GM21515 (cell line): ENCODE data around the gene MRPL49.
"Not testable (repeated sequence)": the region's sequence is repeated elsewhere in the genome, so short reads cannot be mapped to it uniquely, and the experiment has no call there.

Source experiments
- ATAC-seq: cut with Tn5 transposase; IDR thresholded peaks from one replicate; pipeline ENCODE4 v1.9.1; 2021; ENCODE audit not compliant: unreplicated experiment

The MRPL49 gene

DNA sequence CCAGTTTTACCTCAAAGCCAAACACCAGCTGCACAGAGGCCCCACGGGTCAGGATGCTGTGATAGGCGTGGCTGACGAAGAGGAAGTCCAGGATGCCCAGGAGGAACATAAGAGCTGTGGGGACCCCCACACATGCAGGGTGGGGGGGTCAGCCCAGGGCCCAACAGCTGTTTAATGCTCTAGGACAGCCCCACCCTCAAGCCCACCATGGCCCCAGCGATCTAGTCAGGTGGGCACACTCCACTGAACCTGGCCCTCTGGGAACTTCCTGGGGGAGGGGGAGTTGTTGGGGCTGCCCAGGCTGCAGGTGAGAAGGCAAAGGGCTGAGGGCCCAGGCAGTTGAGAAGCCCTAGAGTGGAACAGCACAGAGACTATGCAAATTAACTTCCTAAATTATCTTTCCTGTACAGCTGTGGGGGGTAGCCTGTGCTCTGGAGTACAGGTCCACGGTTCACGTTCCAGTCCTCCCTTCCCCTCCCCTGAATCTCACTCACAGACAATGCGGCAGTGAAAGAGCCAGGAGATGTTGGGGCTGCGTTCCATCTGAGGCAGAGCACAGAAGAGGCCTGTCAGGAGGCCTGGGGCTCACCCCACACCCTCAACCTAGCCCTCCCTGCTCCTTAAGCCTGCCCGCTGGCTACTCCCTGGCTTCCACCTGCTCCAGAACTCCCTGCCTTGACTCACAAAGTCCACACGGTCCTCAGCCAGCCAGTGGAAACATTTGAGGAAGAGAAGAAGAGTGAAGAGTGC is 10.3 kb downstream of the MRPL49 start:
- ATAC-seq: peak; percentile 26

DNA sequence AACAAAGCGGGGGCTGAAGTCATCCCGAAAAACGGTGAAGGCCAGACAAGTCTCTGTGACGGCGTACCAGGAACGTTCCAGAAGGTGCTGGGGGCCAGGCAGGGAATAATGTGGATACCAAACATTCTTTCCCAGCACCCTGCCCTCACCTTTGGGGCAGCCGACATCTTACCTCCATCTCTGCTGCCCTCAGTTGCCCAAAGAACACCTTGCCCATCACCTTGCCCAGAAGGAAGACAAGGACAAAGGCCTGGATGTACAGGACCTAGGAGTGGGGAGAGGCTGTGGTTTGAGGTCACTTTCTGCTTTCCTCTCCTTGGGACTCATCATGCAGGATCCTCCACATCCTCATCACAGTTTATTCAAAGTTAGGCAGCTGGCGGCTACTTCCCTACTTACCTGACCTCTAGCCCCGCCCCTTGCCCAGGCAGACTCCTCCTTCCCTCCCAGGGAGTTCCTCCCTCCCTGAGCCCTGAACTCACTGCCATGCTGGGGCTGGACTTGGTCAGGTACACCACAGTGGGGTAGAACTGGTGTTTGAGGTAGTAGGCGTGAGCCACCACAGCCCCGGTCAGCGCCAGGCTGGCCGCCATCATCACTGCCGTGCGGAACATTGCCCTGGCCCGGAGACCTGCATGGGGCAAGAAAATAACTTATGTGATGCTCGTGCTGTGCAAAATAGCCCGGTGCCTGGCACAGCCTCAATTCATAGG is 11.0 kb downstream of the MRPL49 start:
- no peak for ATAC-seq

DNA sequence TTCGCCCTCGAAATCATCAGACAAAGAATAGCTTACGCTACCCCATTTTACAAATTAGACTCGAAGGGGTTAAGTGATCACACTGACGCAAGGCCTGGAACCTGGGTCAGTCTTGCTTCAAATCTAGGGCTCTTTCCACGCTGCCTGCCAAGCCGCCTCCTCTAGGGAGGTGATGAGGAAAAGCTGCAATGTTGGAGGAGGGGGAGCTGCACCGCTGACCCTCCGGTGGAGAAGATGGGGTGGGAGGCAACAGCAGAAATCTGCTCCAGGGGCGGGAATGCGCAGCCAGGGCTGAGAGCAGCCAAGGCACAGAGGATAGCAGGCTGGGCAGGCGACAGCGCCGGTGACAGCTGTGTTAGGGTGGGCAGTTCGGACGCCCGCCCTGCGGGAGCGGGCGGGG is 11.6 kb downstream of the MRPL49 start:
- ATAC-seq: no peak

DNA sequence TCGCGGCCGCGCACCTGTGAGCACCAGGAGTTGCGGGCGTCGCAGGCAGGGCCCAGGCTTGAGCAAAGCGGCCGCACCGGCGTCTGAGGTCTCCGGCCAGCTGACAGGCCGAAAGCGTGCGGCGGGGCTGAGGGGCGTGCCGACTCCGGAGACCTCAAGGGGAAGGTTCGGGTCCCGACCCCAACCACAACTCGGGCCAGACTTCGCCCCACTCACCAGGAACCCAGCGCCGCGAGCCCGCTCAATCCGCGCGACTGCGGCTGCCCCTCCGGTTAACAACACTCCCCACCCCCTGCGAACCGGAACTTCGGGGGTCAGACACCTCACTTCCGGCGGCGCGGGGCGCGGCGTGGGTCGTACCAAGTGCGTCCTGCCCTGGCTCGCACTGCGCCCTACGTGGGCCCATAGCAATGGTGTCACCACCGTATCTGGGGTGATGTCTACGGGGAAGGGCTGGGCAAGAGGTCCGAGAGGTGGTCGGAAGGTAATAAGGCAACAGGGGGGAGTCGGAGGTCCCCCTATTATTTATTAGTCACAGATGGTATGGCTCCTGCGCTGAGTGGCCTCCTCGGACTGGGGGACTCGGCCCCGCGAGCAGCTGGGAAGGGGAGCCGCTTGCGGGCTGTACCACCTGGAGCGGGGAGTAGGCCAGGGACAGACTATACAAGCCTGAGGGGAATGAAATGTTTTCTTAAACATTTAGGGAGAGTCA is 12.3 kb downstream of the MRPL49 start, which contains the start of gene SYVN1:
Gene SYVN1 (minus strand): TSS at position 280 of the 712 bp plus-strand sequence. CDS start 918 bp downstream, outside the sequence.
- peak; percentile 58 for ATAC-seq

DNA sequence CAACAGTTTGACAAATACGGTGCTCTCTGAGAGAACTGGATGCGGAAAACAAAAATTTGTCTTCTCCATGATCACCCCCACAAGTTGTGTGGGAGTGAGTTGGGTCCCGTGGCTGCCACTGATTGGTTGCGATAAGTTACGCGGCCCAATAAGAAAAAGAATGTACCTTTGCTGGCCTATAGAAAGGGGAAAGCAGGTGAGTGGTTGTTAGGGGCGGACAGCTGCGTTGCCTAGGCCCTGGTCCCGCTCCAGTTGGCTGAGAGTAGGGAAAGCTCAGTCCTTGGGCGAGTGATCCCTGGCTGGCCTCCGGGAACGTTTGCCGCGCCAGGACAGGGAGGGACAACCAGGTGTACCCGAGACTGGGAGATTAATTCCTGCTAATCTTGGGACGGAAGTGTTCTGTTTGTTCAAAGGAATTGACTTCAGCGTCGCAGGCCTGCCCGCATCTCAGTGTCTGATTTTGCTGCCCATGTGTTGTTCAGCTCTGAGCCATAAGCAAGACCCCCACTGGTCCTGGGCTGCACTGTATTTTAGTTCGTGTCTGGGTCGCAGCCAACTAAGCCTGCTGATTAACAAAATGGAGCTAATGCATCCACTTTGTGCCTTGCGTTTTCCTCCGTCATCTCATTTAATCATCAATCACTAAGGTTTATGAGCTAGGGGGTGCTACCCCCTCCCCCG is 13.0 kb downstream of the MRPL49 start:
- peak; percentile 58 for ATAC-seq

DNA sequence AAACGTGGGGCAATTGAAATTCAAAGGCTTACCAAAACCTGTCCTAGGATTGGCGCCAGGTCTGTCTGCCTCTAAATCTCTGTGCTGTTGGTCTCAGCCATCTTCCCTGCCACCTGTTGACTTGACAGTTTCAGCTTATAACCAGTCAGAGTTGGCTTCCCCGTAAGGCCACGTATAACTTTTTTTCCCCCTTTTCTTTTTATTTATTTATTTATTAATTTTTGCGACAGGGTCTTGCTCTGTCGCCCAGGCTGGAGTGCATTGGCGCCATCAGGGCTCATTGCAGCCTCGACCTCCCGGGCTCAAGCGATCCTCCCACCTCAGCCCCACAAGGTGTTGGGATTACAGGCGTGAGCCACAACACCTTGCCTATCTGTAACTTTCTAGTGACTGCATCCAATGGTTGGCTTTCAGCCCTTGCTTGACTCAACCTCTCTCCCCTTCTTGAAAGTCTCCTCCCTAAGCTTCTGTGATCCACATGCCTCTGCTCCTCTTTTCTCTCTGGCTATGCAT is 13.6 kb downstream of the MRPL49 start:
- ATAC-seq: no peak

DNA sequence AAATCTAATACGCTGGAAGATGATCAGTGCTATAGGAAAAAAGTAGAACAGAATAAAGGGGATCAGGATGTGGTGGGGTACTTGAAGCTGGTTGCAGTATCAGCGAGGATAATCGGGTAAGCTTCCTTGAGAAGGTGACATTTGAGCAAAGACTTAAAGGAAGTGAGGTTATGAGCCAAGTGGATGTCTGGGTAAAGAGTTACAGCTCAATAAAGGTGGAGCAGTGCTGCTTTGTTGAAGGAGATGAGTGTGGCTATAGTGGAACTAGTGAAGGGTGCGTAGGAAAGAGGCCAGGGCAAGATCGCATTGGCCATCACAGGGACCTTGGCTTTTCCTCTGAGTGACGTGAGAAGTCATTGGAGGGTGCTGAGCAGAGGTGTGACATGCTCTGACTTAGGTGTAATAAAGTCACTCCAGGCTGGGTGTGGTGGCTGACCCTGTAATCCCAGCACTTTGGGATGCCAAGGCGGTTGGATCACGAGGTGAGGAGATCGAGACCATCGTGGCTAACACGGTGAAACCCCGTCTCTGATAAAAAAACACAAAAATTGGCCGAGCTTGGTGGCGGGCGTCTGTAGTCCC is 14.5 kb downstream of the MRPL49 start:
- ATAC-seq: no peak

DNA sequence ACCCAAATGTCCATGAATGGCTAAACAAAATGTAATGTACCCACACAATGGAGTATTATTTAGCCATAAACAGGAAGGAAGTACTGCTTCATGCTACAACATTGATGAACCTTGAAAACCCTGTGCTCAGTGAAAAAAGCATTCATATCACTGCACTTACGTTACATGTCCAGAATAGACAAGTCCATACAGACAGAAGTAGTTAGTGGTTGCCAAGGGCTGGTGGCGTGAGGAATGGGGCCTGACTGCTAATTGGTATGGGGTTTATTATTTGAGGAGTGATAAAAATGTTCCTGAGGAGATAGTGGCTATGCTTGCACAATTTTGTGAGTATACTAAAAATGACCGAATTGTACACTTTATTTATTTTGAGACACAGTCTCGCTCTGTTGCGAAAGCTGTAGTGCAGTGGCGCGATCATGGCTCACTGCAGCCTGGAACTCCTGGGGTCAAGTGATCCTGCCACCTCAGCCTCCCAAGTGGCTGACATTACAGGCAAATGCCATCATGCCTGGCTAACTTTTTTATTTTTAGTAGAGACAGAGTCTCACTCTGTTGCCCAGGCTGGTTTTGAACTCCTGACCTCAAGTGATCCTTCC is 19.9 kb downstream of the MRPL49 start:
- ATAC-seq: no peak

DNA sequence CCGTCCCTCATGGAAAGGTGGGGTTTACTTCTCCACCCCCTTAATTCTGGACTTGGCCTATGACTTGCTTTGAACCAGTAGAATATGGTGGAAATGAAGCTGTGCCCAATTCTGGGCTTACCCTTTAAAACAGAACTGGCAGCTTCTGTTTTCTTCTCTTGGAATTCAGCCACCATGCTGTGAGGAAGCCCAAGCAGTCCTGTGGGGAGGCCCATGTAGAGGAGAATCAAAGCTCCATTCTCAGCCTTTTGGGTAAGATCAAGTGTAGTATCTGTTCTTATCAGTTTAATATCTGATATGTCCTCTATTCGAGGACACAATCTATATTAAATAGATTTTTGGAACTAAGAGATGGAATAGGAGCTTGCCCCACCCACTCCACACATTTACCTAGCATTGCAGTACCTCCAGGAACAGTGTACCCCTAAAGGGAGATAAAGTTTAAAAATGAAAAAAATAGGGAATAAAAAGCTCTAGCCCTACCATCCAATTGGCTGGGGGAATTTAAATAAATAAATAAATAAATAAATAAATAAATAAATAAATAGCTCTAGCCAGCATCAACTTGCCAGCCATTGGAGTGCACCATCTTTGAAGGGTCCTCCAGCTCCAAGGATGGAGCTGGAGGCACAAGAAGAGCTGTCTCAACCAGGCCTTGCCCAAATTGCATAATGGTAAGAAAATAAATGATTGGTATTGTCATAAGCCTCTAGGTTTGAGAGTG is 25.4 kb downstream of the MRPL49 start:
- ATAC-seq: no peak

DNA sequence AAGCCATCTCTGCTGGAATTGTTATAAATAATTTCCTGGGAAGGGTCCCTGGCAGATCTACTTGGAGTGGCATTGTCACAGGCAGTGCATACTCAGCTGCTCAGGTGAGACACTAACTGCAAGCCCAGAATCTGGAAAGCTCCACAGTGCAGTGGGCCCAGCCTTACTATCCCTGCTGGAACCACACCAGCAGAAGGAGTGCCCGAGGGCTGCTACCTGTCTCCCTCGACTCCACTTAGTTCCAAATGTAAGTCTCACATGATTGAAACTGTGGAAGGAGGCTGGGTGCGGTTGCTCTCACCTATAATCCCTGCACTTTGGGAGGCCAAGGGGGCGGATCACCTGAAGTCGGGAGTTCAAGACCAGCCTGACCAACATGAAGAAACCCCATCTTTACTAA is 26.5 kb downstream of the MRPL49 start:
- ATAC-seq: no peak

DNA sequence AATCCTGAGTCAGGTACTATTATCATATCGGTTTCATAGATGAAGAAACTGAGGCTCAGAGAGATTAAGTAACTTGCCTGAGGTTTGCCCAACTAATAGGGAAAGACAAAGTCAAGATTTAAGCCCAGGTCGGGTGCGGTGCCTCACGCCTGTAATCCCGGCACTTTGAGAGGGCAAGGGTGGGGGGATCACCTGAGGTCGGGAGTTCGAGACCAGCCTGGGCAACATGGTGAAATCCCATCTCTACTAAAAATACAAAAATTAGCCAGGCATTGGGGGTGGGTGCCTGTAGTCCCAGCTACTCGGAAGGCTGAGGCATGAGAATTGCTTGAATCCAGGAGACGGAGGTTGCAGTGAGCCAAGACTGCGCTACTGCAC is 28.0 kb downstream of the MRPL49 start:
- ATAC-seq: not testable (repeated sequence)

DNA sequence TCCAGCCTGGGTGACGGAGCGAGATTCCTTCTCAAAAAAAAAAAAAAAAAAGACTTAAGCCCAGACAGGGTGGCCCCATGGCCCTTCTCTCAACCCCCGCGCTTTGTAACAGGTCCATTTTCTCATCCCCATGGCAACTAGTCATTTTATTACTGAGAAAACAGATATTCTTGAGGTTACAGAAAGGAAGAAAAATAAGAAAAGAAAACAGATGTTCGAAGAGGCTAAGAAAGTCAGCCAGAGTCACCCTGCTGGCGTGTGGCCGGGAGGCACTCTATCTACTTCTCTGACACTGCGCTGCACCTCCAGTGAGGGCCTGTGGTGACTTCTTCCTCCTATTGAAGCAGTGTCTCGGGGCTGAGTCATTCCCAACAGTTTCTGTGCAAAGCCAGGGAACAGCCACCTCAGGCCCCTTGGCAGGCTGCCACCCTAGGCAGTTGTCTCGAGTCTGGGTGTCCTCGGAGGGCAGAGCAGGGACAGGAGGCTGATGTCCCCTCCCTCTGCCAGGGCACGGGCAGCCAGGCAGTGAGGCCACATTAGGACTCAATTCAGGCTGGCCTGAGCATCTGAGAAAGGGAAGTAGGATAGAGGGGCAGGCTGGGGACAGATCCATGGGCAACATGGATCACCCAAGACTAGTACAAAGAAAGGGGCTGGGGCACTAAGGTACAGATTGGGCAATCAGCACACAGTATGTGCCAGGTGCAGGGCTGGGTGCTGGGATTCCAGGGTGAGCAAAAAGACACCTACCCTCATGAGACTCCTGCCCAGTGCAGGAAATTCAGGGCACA is 28.6 kb downstream of the MRPL49 start:
- no peak for ATAC-seq

DNA sequence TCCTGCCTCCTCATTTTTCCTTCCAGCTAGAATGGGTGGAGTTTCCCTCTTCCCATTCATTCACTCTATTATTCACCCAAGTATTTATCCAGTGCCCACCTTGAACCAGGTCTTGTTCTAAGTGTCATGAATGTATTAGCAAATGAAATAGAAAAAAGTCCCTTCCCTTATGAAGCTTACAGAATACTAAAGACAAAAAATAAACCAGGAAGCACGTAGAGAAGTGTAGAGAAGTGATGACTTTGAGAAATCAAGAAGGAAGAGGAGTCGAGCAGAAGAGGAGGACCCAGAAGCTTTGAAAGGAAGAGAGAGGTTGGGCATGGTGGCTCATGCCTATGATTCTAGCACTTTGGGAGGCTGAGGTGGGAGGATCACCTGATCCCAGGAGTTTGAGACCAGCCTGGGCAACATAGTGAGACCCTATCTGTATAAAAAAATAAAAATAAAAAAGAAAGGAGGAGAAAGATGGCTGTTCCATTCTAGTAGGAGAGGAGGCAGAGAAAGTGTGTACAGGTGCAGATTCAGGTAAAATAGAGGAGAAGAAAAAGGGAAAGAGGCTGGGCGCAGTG is 29.3 kb downstream of the MRPL49 start:
- no peak for ATAC-seq

DNA sequence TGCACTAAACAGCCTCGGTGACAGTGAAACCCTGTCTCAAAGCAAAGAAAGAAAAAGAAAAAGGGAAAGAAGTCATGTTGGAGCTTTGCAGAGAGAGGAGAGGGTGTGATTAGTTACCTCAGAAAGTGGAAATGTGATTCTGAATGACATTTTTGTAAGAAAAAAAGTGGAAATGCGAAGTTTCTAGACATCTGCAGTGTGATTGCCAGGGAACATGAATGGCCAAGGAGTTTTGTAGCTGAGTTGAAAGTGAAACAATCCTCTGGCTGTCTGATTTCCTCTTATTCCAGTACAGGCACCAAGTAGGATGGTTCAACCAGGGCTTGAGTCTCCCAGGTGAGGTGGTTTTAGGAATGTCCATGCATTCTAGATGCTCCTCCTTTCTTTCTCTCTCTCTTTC is 30.0 kb downstream of the MRPL49 start:
- ATAC-seq: no peak

DNA sequence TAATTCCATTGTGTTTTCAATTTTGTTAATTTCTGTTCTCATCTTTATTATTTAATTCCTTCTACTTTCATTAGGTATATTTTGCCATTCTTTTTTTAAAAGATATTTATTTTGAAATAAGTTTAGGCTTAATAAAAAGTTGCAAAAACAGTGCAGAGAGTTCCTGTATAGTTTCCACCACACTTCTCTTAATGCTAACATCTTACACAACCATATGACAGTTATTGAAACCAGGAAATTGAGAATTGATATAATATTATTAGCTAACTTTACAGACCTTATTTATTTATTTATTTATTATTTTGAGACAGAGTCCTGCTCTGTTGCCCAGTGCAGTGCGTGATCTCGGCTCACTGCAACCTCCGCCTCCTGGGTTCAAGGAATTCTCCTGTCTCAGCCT is 34.1 kb downstream of the MRPL49 start:
- no peak for ATAC-seq

DNA sequence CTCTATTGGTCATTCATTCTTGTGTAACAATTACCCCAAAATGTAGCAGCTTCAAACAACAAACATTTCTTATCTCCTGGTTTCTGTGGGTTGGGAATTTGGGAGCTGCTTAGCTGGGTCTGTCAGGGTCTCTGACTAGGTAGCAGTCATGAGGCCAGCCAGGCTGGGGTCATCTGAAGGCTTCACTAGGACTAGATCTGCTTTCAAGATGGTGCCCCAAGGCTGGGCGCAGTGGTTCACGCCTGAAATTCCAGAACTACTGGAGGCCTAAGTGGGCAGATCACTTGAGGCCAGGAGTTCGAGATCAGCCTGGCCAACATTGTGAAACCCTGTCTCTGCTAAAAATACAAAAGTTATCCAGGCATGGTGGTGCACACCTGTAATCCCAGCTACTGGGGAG is 34.8 kb downstream of the MRPL49 start:
- ATAC-seq: no peak

DNA sequence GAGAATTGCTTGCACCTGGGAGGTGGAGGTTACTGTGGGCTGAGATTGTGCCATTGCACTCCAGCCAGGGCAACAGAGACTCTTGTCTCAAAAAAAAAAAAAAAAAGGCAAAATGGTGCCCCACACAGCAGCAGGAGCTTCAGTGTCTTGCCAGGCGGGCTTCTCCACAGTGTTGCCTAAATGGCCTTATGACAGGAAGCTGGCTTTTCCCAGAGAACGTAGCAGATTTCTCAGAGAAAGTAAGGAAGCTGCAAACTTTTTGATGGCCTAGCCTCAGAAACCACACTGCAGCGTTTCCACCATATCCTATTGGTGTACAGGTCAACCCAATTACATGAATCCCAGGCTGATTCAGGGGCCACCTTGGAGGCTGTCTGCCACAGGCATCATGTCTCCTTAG is 35.2 kb downstream of the MRPL49 start:
- no peak for ATAC-seq

DNA sequence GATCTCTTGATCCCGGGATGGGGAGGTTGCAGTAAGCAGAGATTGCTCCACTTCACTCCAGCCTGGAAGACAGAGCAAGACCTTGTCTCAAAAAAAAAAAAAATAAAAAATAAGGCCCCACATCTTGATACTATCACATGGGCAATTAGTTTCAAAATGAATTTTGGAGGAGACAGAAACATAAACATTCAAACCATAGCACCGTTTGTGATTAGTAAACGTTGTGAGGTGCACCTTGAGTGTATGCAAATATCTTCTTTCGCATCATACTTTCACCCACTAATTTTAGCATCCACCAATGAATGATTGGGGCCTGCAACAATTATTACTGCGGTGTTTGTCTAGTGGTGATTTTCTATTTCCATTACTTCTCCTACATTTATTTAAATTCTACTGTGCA is 36.9 kb downstream of the MRPL49 start:
- no peak for ATAC-seq

DNA sequence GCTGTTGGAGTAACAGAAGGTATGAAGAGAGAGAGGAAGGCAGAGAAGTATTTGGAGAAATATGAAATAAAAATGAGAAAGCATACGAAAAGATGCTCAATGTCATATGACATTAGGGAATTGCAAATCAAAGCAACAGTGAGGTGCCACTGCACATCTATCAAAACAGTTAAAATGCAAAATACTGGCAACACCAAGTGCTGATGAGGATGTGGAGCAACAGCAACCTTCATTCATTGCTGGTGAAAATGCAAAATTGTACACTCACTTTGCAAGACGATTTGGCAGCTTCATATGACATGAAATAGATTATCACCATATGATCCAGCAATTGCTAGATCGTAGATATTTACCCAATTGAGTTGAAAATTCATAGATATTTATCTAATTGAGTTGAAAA is 38.5 kb downstream of the MRPL49 start:
- ATAC-seq: no peak
